ENCODE measurements around the gene MB21D2.

The MB21D2 gene

GRCh38 chr3:192817506-192817905 is 100.2 kb downstream of the MB21D2 start:
- TF ChIP-seq ZFX (IDR thresholded peaks at IDR 0.05) = no peak
- no peak for TF ChIP-seq CTCF (conservative IDR thresholded peaks at IDR 0.05)
- H3K27ac ChIP-seq = no peak overlapping the region

GRCh38 chr3:192817053-192817452 is 100.6 kb downstream of the MB21D2 start:
- H3K27ac ChIP-seq = no peak overlapping the region
- TF ChIP-seq CTCF (conservative IDR thresholded peaks at IDR 0.05) (no peak), ZFX (IDR thresholded peaks at IDR 0.05) (no peak)

GRCh38 chr3:192816351-192816750 is 101.3 kb downstream of the MB21D2 start:
- no peak for TF ChIP-seq ZFX (IDR thresholded peaks at IDR 0.05)
- peak; percentile 82 for TF ChIP-seq CTCF (conservative IDR thresholded peaks at IDR 0.05)
- H3K27ac ChIP-seq = no peak overlapping the region

- H3K27ac ChIP-seq = no peak overlapping the region
- TF ChIP-seq ZFX (IDR thresholded peaks at IDR 0.05) (no peak), CTCF (conservative IDR thresholded peaks at IDR 0.05) (peak; percentile 81)
Observed at GRCh38 chr3:192812743-192813383, 104.8 kb downstream of the MB21D2 start.

- H3K27ac ChIP-seq = no peak overlapping the region
- no peak for TF ChIP-seq ZFX (IDR thresholded peaks at IDR 0.05)
- TF ChIP-seq CTCF (conservative IDR thresholded peaks at IDR 0.05) = no peak
Observed at GRCh38 chr3:192805711-192806110, 111.9 kb downstream of the MB21D2 start.

- H3K27ac ChIP-seq = no peak overlapping the region
- no peak for TF ChIP-seq CTCF (conservative IDR thresholded peaks at IDR 0.05)
Observed at GRCh38 chr3:192804502-192804901, 113.2 kb downstream of the MB21D2 start.

GRCh38 chr3:192802957-192803899 is 114.4 kb downstream of the MB21D2 start:
- H3K27ac ChIP-seq = no peak overlapping the region
- TF ChIP-seq CTCF (conservative IDR thresholded peaks at IDR 0.05) = peak; percentile 84
- no peak for TF ChIP-seq ZFX (IDR thresholded peaks at IDR 0.05)

Data from C4-2B (cell line).